ENCODE data around the gene UAP1L1.

The UAP1L1 gene

GRCh38 chr9:137103206-137103999 lies 26.1 kb downstream of the UAP1L1 start:
- TF ChIP-seq CTCF (IDR thresholded peaks at IDR 0.05), result no peak
- H3K4me3 ChIP-seq (ENCODE audit: low read depth in 1 of 2, low read length in 1 of 2), result no peak overlapping the region
- no peaks in the 10 kb centered on the region for H3K9me3 ChIP-seq
- H3K27me3 ChIP-seq, result no peaks in the 10 kb centered on the region
- H3K36me3 ChIP-seq, result peaks cover 97% of the 10 kb centered on the region
- no peak overlapping the region for H3K27ac ChIP-seq
- H3K4me1 ChIP-seq (ENCODE audit: control insufficient read depth in 1 of 2, insufficient read depth in 1 of 2, low read depth in 1 of 2, low read length in 1 of 2), result no peaks in the 10 kb centered on the region

- H3K36me3 ChIP-seq, result peaks cover 99% of the 10 kb centered on the region
- no peak for TF ChIP-seq CTCF (IDR thresholded peaks at IDR 0.05)
These were observed 28.7 kb downstream of the UAP1L1 start for GRCh38 chr9:137105814-137106661.

GRCh38 chr9:137106662-137107250 lies 29.4 kb downstream of the UAP1L1 start:
- TF ChIP-seq CTCF (IDR thresholded peaks at IDR 0.05), result no peak
- no peaks in the 10 kb centered on the region for H3K27me3 ChIP-seq
- H3K4me1 ChIP-seq (ENCODE audit: control insufficient read depth in 1 of 2, insufficient read depth in 1 of 2, low read depth in 1 of 2, low read length in 1 of 2), result no peaks in the 10 kb centered on the region
- no peak overlapping the region for H3K27ac ChIP-seq
- H3K4me3 ChIP-seq (ENCODE audit: low read depth in 1 of 2, low read length in 1 of 2), result no peak overlapping the region
- H3K9me3 ChIP-seq, result no peaks in the 10 kb centered on the region
- peaks cover 92% of the 10 kb centered on the region for H3K36me3 ChIP-seq

More at GRCh38 chr9:137105814-137106661, 28.7 kb downstream of the UAP1L1 start:
- H3K27me3 ChIP-seq, result no peaks in the 10 kb centered on the region
- no peak overlapping the region for H3K27ac ChIP-seq
- H3K9me3 ChIP-seq, result no peaks in the 10 kb centered on the region
- no peaks in the 10 kb centered on the region for H3K4me1 ChIP-seq (ENCODE audit: control insufficient read depth in 1 of 2, insufficient read depth in 1 of 2, low read depth in 1 of 2, low read length in 1 of 2)
- no peak overlapping the region for H3K4me3 ChIP-seq (ENCODE audit: low read depth in 1 of 2, low read length in 1 of 2)

- Histone ChIP-seq H3K4me3 (ENCODE audit: low read depth in 1 of 2, low read length in 1 of 2) (no peak overlapping the region), H3K4me1 (ENCODE audit: control insufficient read depth in 1 of 2, insufficient read depth in 1 of 2, low read depth in 1 of 2, low read length in 1 of 2) (no peaks in the 10 kb centered on the region), H3K9me3 (no peaks in the 10 kb centered on the region), H3K36me3 (peaks cover 85% of the 10 kb centered on the region), H3K27ac (no peak overlapping the region), H3K27me3 (no peaks in the 10 kb centered on the region)
- no peak for TF ChIP-seq CTCF (IDR thresholded peaks at IDR 0.05)
These were observed 30.1 kb downstream of the UAP1L1 start for GRCh38 chr9:137107312-137107921.

- H3K9me3 ChIP-seq, result no peaks in the 10 kb centered on the region
- no peak overlapping the region for H3K4me3 ChIP-seq (ENCODE audit: low read depth in 1 of 2, low read length in 1 of 2)
- peaks cover under 1% of the 10 kb centered on the region for H3K27me3 ChIP-seq
- TF ChIP-seq CTCF (IDR thresholded peaks at IDR 0.05), result no peak
- H3K27ac ChIP-seq, result no peak overlapping the region
- H3K4me1 ChIP-seq (ENCODE audit: control insufficient read depth in 1 of 2, insufficient read depth in 1 of 2, low read depth in 1 of 2, low read length in 1 of 2), result no peaks in the 10 kb centered on the region
- peaks cover 79% of the 10 kb centered on the region for H3K36me3 ChIP-seq
These were observed 30.7 kb downstream of the UAP1L1 start for GRCh38 chr9:137107982-137108381.

Data from neutrophil (primary cell).